ENCODE measurements around the gene PRMT7.

GRCh38 chr16:68283346-68283745, 27.5 kb upstream of the PRMT7 start:
- TF ChIP-seq EZH2 (IDR thresholded peaks at IDR 0.05; ENCODE audit: insufficient read depth, poor library complexity, severe bottlenecking) (no peak), EZH2phosphoT487 (IDR thresholded peaks at IDR 0.05; ENCODE audit: insufficient read depth, low read depth) (no peak)
